ENCODE data around the gene SCYGR1.
"Not testable (repeated sequence)": the region's sequence is repeated elsewhere in the genome, so short reads cannot be mapped to it uniquely, and the experiment has no call there.

SCYGR1 gene

GRCh38 chr2:227376656-227377396, 10.9 kb downstream of the SCYGR1 start:
- no peak for DNase-seq (ENCODE audit: extremely low spot score, insufficient read length, low read depth)
- FAIRE-seq, result no peak

GRCh38 chr2:227374158-227374557, 13.6 kb downstream of the SCYGR1 start:
- FAIRE-seq (no peak), DNase-seq (ENCODE audit: extremely low spot score, insufficient read length, low read depth) (no peak)

- no peak for DNase-seq (ENCODE audit: extremely low spot score, insufficient read length, low read depth)
- FAIRE-seq, result no peak
Measured at GRCh38 chr2:227373389-227373788, 14.4 kb downstream of the SCYGR1 start.

GRCh38 chr2:227370791-227371312, 16.9 kb downstream of the SCYGR1 start:
- no peak for FAIRE-seq
- no peak for DNase-seq (ENCODE audit: extremely low spot score, insufficient read length, low read depth)

GRCh38 chr2:227370092-227370491, 17.7 kb downstream of the SCYGR1 start:
- no peak for FAIRE-seq
- no peak for DNase-seq (ENCODE audit: extremely low spot score, insufficient read length, low read depth)

- FAIRE-seq (no peak), DNase-seq (ENCODE audit: extremely low spot score, insufficient read length, low read depth) (no peak)
Measured at GRCh38 chr2:227368574-227368973, 19.2 kb downstream of the SCYGR1 start.

GRCh38 chr2:227367427-227367795, 20.3 kb downstream of the SCYGR1 start:
- DNase-seq (ENCODE audit: extremely low spot score, insufficient read length, low read depth) (no peak), FAIRE-seq (no peak)

GRCh38 chr2:227366769-227367426, 20.9 kb downstream of the SCYGR1 start:
- no peak for FAIRE-seq
- DNase-seq (ENCODE audit: extremely low spot score, insufficient read length, low read depth), result no peak

- FAIRE-seq (no peak), DNase-seq (ENCODE audit: extremely low spot score, insufficient read length, low read depth) (no peak)
Measured at GRCh38 chr2:227365833-227366232, 21.9 kb downstream of the SCYGR1 start.

- DNase-seq (ENCODE audit: extremely low spot score, insufficient read length, low read depth); FAIRE-seq: not testable (repeated sequence)
Measured at GRCh38 chr2:227364585-227365263, 23.0 kb downstream of the SCYGR1 start.

GRCh38 chr2:227363756-227364155, 24.0 kb downstream of the SCYGR1 start:
- FAIRE-seq (no peak), DNase-seq (ENCODE audit: extremely low spot score, insufficient read length, low read depth) (no peak)

- no peak for DNase-seq (ENCODE audit: extremely low spot score, insufficient read length, low read depth)
- FAIRE-seq, result no peak
Measured at GRCh38 chr2:227360351-227360750, 27.4 kb downstream of the SCYGR1 start.

GRCh38 chr2:227351639-227352038, 36.1 kb downstream of the SCYGR1 start:
- FAIRE-seq, result peak; percentile 63

GRCh38 chr2:227349989-227350612, 37.6 kb downstream of the SCYGR1 start:
- no peak for DNase-seq (ENCODE audit: extremely low spot score, insufficient read length, low read depth)
- no peak for FAIRE-seq

More at GRCh38 chr2:227351639-227352038, 36.1 kb downstream of the SCYGR1 start:
- DNase-seq (ENCODE audit: extremely low spot score, insufficient read length, low read depth), result no peak

GRCh38 chr2:227348324-227348723, 39.4 kb downstream of the SCYGR1 start:
- FAIRE-seq, result no peak

GRCh38 chr2:227347117-227347516, 40.6 kb downstream of the SCYGR1 start:
- FAIRE-seq (no peak), DNase-seq (ENCODE audit: extremely low spot score, insufficient read length, low read depth) (no peak)

More at GRCh38 chr2:227348324-227348723, 39.4 kb downstream of the SCYGR1 start:
- DNase-seq (ENCODE audit: extremely low spot score, insufficient read length, low read depth), result no peak

GRCh38 chr2:227344231-227344630, 43.5 kb downstream of the SCYGR1 start:
- FAIRE-seq (no peak), DNase-seq (ENCODE audit: extremely low spot score, insufficient read length, low read depth) (no peak)

GRCh38 chr2:227341553-227341952, 46.2 kb downstream of the SCYGR1 start:
- FAIRE-seq (no peak), DNase-seq (ENCODE audit: extremely low spot score, insufficient read length, low read depth) (no peak)

- no peak for DNase-seq (ENCODE audit: extremely low spot score, insufficient read length, low read depth)
- FAIRE-seq, result peak; percentile 35
Measured at GRCh38 chr2:227340106-227340505, 47.6 kb downstream of the SCYGR1 start.

GRCh38 chr2:227339098-227339599, 48.6 kb downstream of the SCYGR1 start:
- no peak for DNase-seq (ENCODE audit: extremely low spot score, insufficient read length, low read depth)
- no peak for FAIRE-seq
